HTR-8/SVneo (cell line): ENCODE measurements around the gene PSPH.

Experiments used
- DNase-seq: peaks from one replicate; pipeline ENCODE4 v3.0.0; 2011; ENCODE audit warnings: low spot score, mixed read lengths; ENCODE audit not compliant: insufficient read length
- FAIRE-seq: peaks from 2 replicates; lab custom pipeline; 2011; peaks lifted over from hg19 to GRCh38; lab: Jason Lieb, UNC

The PSPH gene

DNA sequence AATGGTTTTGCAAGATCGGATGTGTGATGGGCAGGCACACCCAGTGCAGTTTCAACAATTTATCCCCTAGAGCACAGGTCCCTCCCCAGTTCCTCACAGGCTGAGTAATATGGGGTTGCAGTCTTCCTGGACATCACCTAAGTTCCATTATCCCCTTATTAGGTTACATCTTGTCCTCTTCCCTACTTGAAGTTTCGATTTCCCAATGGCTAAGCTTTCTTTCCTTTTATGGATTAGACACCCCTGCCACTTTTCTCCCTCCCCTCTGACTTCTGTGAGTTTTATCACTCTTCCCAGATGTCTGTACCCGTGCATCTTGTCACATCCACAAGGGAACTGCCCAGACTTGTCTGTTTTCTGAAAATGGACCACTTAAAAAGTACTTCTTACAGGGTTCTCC, 89.2 kb downstream of the PSPH start:
- DNase-seq: no peak
- FAIRE-seq: no peak
